GM19025 (cell line): ENCODE measurements around the gene MAP3K2.
A peak's percentile ranks its signal among the peaks of the same experiment; 100 is the strongest.
"Not testable (repeated sequence)": the region's sequence is repeated elsewhere in the genome, so short reads cannot be mapped to it uniquely, and the experiment has no call there.

Experiments
- ATAC-seq: cut with Tn5 transposase; IDR thresholded peaks from one replicate; pipeline ENCODE4 v1.9.1; 2021; ENCODE audit warnings: mild to moderate bottlenecking, low read depth, moderate library complexity; ENCODE audit not compliant: unreplicated experiment

The MAP3K2 gene

GRCh38 chr2:127356531-127356930, 31.2 kb downstream of the MAP3K2 start:
- ATAC-seq: no peak

GRCh38 chr2:127355407-127356008, 32.3 kb downstream of the MAP3K2 start:
- ATAC-seq: no peak

GRCh38 chr2:127353873-127354676, 33.7 kb downstream of the MAP3K2 start:
- ATAC-seq: not testable (repeated sequence)

- not testable (repeated sequence) for ATAC-seq
These were observed 34.6 kb downstream of the MAP3K2 start for GRCh38 chr2:127353223-127353622.

- no peak for ATAC-seq
These were observed 36.2 kb downstream of the MAP3K2 start for GRCh38 chr2:127351603-127352002.

GRCh38 chr2:127348426-127349000, 39.3 kb downstream of the MAP3K2 start:
- no peak for ATAC-seq

- ATAC-seq: no peak
These were observed 39.9 kb downstream of the MAP3K2 start for GRCh38 chr2:127347734-127348392.

GRCh38 chr2:127347015-127347414, 40.8 kb downstream of the MAP3K2 start:
- no peak for ATAC-seq

- ATAC-seq: no peak
These were observed 44.5 kb downstream of the MAP3K2 start for GRCh38 chr2:127343277-127343676.

GRCh38 chr2:127342101-127342500, 45.7 kb downstream of the MAP3K2 start:
- no peak for ATAC-seq

- no peak for ATAC-seq
These were observed 55.4 kb downstream of the MAP3K2 start for GRCh38 chr2:127332335-127332734.

GRCh38 chr2:127330753-127331152, 57.0 kb downstream of the MAP3K2 start:
- ATAC-seq: no peak

- no peak for ATAC-seq
These were observed 61.4 kb downstream of the MAP3K2 start for GRCh38 chr2:127326289-127326945.

- no peak for ATAC-seq
These were observed 63.1 kb downstream of the MAP3K2 start for GRCh38 chr2:127324635-127325034.

- no peak for ATAC-seq
These were observed 66.5 kb downstream of the MAP3K2 start for GRCh38 chr2:127321303-127321702.

- no peak for ATAC-seq
These were observed 67.0 kb downstream of the MAP3K2 start for GRCh38 chr2:127320586-127321275.

- ATAC-seq: no peak
These were observed 67.7 kb downstream of the MAP3K2 start for GRCh38 chr2:127320067-127320466.

GRCh38 chr2:127314193-127314988, 73.4 kb downstream of the MAP3K2 start:
- ATAC-seq: no peak

GRCh38 chr2:127313406-127313805, 74.4 kb downstream of the MAP3K2 start:
- peak; percentile 94 for ATAC-seq
